ENCODE results near the gene PLEKHA7. TPM values are rescaled to one million over a fixed set of nuclear protein-coding genes. Genes with fewer than 3 reads are reported as not detected.

Gene PLEKHA7
- total RNA-seq, 4 donors from 2014 or later: 0.72 to 3.6 (median 2.2) TPM

GRCh38 chr11:16902781-16903378 is 111.3 kb downstream of the PLEKHA7 start:
- H3K4me1 ChIP-seq: no peaks in the 10 kb centered on the region
- no peak for ATAC-seq
- DNase-seq: no peak
- no peaks in the 10 kb centered on the region for H3K36me3 ChIP-seq
- H3K27me3 ChIP-seq: no peaks in the 10 kb centered on the region
- TF ChIP-seq POLR2A (IDR thresholded peaks at IDR 0.05) (no peak), CTCF (IDR thresholded peaks at IDR 0.05 in 4 of 5, conservative IDR thresholded peaks at IDR 0.05 in 1 of 5) (no peak)
- H3K4me3 ChIP-seq: no peak overlapping the region
- intact Hi-C loops (cut with DNase I; ENCODE audit: low total_unique reads) (no loop called here), in situ Hi-C loops (cut with MboI; ENCODE audit: low sequenced_read_pairs in 4 of 4) (no loop called here)
- H3K9me3 ChIP-seq: no peaks in the 10 kb centered on the region
- no peak overlapping the region for H3K27ac ChIP-seq

- TF ChIP-seq CTCF (IDR thresholded peaks at IDR 0.05 in 4 of 5, conservative IDR thresholded peaks at IDR 0.05 in 1 of 5) (no peak), POLR2A (IDR thresholded peaks at IDR 0.05) (no peak)
- DNase-seq (no peak), ATAC-seq (no peak)
- H3K36me3 ChIP-seq: no peaks in the 10 kb centered on the region
- H3K9me3 ChIP-seq: no peaks in the 10 kb centered on the region
- H3K4me3 ChIP-seq: no peak overlapping the region
- in situ Hi-C loops (cut with MboI; ENCODE audit: low sequenced_read_pairs in 4 of 4) (no loop called here), intact Hi-C loops (cut with DNase I; ENCODE audit: low total_unique reads) (no loop called here)
- no peak overlapping the region for H3K27ac ChIP-seq
- H3K4me1 ChIP-seq: no peaks in the 10 kb centered on the region
- no peaks in the 10 kb centered on the region for H3K27me3 ChIP-seq
Observed at GRCh38 chr11:16902182-16902581, 112.0 kb downstream of the PLEKHA7 start.

GRCh38 chr11:16900491-16900890 is 113.7 kb downstream of the PLEKHA7 start:
- DNase-seq: no peak
- no peaks in the 10 kb centered on the region for H3K36me3 ChIP-seq
- in situ Hi-C loops (cut with MboI; ENCODE audit: low sequenced_read_pairs in 4 of 4) (no loop called here), intact Hi-C loops (cut with DNase I; ENCODE audit: low total_unique reads) (no loop called here)
- no peak overlapping the region for H3K4me3 ChIP-seq
- no peak for ATAC-seq
- no peaks in the 10 kb centered on the region for H3K9me3 ChIP-seq
- TF ChIP-seq POLR2A (IDR thresholded peaks at IDR 0.05): no peak
- TF ChIP-seq CTCF (IDR thresholded peaks at IDR 0.05 in 4 of 5, conservative IDR thresholded peaks at IDR 0.05 in 1 of 5): no peak
- no peak overlapping the region for H3K27ac ChIP-seq
- no peaks in the 10 kb centered on the region for H3K27me3 ChIP-seq
- no peaks in the 10 kb centered on the region for H3K4me1 ChIP-seq

GRCh38 chr11:16899708-16900303 is 114.4 kb downstream of the PLEKHA7 start:
- DNase-seq (no peak), ATAC-seq (no peak)
- Histone ChIP-seq H3K36me3 (no peaks in the 10 kb centered on the region), H3K27me3 (no peaks in the 10 kb centered on the region), H3K4me3 (no peak overlapping the region), H3K27ac (no peak overlapping the region), H3K9me3 (no peaks in the 10 kb centered on the region), H3K4me1 (no peaks in the 10 kb centered on the region)
- TF ChIP-seq CTCF (IDR thresholded peaks at IDR 0.05 in 4 of 5, conservative IDR thresholded peaks at IDR 0.05 in 1 of 5) (no peak), POLR2A (IDR thresholded peaks at IDR 0.05) (no peak)
- in situ Hi-C loops (cut with MboI; ENCODE audit: low sequenced_read_pairs in 4 of 4) (no loop called here), intact Hi-C loops (cut with DNase I; ENCODE audit: low total_unique reads) (no loop called here)
